Gastrocnemius medialis (tissue), 4 donors: ENCODE measurements around the gene CWC27.

ENCODE experiments used
- POLR2A ChIP-seq, 2 donors: fragments of 450-650 bp; IDR thresholded peaks; one replicate each; pipeline ENCODE4 v1.6.1; 2017; ENCODE audit warnings: antibody characterized with exemption in 2 of 2, mild to moderate bottlenecking in 2 of 2, moderate library complexity in 2 of 2
- TF ChIP-seq, protein P1 (sequence below), 5 experiments: fragments of 450-650 bp in 3 of 5; fragments of 200-600 bp in 2 of 5; sonication (generic) in 2 of 5; IDR thresholded peaks in 4 of 5; conservative IDR thresholded peaks in 1 of 5; 1 replicate in 4 of 5; 2 replicates in 1 of 5; pipeline ENCODE4 v1.5.1; 2016 to 2019; ENCODE audit warnings: antibody characterized with exemption in 5 of 5, mild to moderate bottlenecking in 3 of 5, moderate library complexity in 3 of 5

DNA sequence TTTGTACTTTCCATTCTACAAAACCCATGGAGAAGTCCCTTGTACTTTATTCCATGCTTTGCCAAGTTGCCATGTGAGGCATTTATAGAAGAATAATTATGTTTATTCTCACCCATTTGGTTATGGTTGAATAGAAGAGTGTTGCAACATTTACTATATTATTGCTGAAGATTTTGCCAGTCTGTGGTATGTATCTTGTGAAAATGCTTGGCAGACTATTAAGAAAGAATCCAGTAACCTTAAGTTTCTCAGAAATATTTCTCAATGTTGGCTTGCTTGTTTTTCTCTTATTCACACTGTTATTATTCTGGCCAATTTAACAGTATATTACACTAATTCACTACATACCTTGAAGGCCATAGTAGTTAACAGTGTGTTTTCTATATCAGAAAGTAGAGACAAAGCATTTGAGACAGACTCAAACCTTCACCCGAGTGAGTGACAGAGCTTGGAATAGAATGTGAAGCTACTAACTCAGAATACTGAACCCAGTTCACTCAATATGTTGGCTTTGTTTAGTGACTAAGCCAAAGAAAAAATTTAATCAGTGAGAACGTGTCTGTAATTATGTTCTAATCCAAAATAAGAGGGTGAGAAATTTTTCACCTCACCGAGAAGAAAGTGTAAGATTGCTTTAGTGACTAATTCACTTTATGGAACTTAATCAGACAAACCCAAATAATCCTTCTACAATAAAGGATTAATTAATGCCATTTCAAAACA lies 184.4 kb downstream of the CWC27 start:
- TF ChIP-seq, protein P1, sequence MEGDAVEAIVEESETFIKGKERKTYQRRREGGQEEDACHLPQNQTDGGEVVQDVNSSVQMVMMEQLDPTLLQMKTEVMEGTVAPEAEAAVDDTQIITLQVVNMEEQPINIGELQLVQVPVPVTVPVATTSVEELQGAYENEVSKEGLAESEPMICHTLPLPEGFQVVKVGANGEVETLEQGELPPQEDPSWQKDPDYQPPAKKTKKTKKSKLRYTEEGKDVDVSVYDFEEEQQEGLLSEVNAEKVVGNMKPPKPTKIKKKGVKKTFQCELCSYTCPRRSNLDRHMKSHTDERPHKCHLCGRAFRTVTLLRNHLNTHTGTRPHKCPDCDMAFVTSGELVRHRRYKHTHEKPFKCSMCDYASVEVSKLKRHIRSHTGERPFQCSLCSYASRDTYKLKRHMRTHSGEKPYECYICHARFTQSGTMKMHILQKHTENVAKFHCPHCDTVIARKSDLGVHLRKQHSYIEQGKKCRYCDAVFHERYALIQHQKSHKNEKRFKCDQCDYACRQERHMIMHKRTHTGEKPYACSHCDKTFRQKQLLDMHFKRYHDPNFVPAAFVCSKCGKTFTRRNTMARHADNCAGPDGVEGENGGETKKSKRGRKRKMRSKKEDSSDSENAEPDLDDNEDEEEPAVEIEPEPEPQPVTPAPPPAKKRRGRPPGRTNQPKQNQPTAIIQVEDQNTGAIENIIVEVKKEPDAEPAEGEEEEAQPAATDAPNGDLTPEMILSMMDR (IDR thresholded peaks at IDR 0.05 in 4 of 5, conservative IDR thresholded peaks at IDR 0.05 in 1 of 5), result no peak
- TF ChIP-seq POLR2A (IDR thresholded peaks at IDR 0.05), result no peak
